K562 (cell line): Measurements from ENCODE around the gene CEP41. TPM values are rescaled to one million over a fixed set of nuclear protein-coding genes. Genes with fewer than 3 reads are reported as not detected.
A peak's percentile ranks its signal among the peaks of the same experiment; 100 is the strongest.

Experiments used
- AFF4 ChIP-seq: sonication (generic); formaldehyde crosslinking; IDR thresholded peaks from 2 replicates; pipeline ENCODE4 v1.8.0; 2023; ENCODE audit warnings: mild to moderate bottlenecking, missing genetic modification reagents
- CEBPZ ChIP-seq: fragments of 150-350 bp; IDR thresholded peaks from 2 replicates; pipeline ENCODE4 v1.6.1; 2014; ENCODE audit warnings: low read depth, mild to moderate bottlenecking, low read length, borderline replicate concordance
- CREB3L1 ChIP-seq: fragments of 450-650 bp; IDR thresholded peaks from 2 replicates; pipeline ENCODE4 v1.6.1; 2014; ENCODE audit warnings: low read depth, mild to moderate bottlenecking, moderate library complexity, borderline replicate concordance
- ELF2 ChIP-seq: fragments of 250-450 bp; sonication (Bioruptor Pico); IDR thresholded peaks from 2 replicates; pipeline ENCODE4 v1.5.0; 2021; ENCODE audit warnings: mild to moderate bottlenecking
- FOXK1 ChIP-seq: sonication (generic); formaldehyde crosslinking; IDR thresholded peaks from 2 replicates; pipeline ENCODE4 v1.8.0; 2022; ENCODE audit warnings: missing genetic modification reagents, mild to moderate bottlenecking, borderline replicate concordance
- KLF6 ChIP-seq: fragments of 250-450 bp; sonication (Bioruptor Pico); IDR thresholded peaks from 2 replicates; pipeline ENCODE4 v1.4.0; 2020; ENCODE audit warnings: mild to moderate bottlenecking, moderate library complexity, borderline replicate concordance
- MCM2 ChIP-seq: fragments of 450-650 bp; IDR thresholded peaks from 2 replicates; pipeline ENCODE4 v1.6.1; 2017; ENCODE audit warnings: low read depth, mild to moderate bottlenecking
- MEF2A ChIP-seq: IDR thresholded peaks from 2 replicates; pipeline ENCODE4 v1.6.1; 2011; ENCODE audit warnings: low read depth, mild to moderate bottlenecking, low read length, moderate library complexity; ENCODE audit not compliant: control insufficient read depth
- MXD1 ChIP-seq: fragments of 250-450 bp; sonication (Bioruptor Pico); IDR thresholded peaks from 2 replicates; pipeline ENCODE4 v1.8.0; 2021; ENCODE audit warnings: borderline replicate concordance, mild to moderate bottlenecking, moderate library complexity; ENCODE audit not compliant: poor library complexity, severe bottlenecking
- PURB ChIP-seq: sonication (generic); formaldehyde crosslinking; IDR thresholded peaks from 2 replicates; pipeline ENCODE4 v1.9.0; 2021; ENCODE audit warnings: low read depth, mild to moderate bottlenecking, missing genetic modification reagents
- RCOR1 ChIP-seq, 2 experiments: IDR thresholded peaks; 2 replicates each; pipeline ENCODE4 v1.6.1; 2012; ENCODE audit warnings: low read depth in 2 of 2, low read length in 2 of 2, borderline replicate concordance in 1 of 2, improper control_type of control experiment in 1 of 2
- TAF15 ChIP-seq: fragments of 200-400 bp; formaldehyde crosslinking; IDR thresholded peaks from 2 replicates; pipeline ENCODE4 v1.6.1; 2017; ENCODE audit warnings: mild to moderate bottlenecking, low read depth, low read length, moderate library complexity
- ZFX ChIP-seq: sonication (generic); formaldehyde crosslinking; IDR thresholded peaks from 2 replicates; pipeline ENCODE4 v1.8.0; 2022; ENCODE audit warnings: mild to moderate bottlenecking, missing genetic modification reagents, moderate library complexity
- ZNF165 ChIP-seq: fragments of 250-450 bp; sonication (Bioruptor Pico); IDR thresholded peaks from 2 replicates; pipeline ENCODE4 v1.4.0; 2020; ENCODE audit warnings: borderline replicate concordance
- ZNF212 ChIP-seq: fragments of 450-650 bp; formaldehyde crosslinking; IDR thresholded peaks from 2 replicates; pipeline ENCODE4 v1.4.0; 2020; ENCODE audit warnings: mild to moderate bottlenecking
- ZNF408 ChIP-seq: fragments of 250-450 bp; sonication (Bioruptor Pico); IDR thresholded peaks from 2 replicates; pipeline ENCODE4 v1.4.0; 2020; ENCODE audit warnings: low read depth, mild to moderate bottlenecking, moderate library complexity
- polyA plus RNA-seq, 8 experiments: library from polyadenylated mRNA; depleted of rRNA in 4 of 8; stranded (reverse) in 5 of 8; unstranded in 3 of 8; fragments of >200 nt; fragmentation: Nextera tagmentation in 2 of 8; fragmentation: Illumina TruSeq in 1 of 8; extraction: Ambion mirVana in 2 of 8; extraction: Trizol in 1 of 8; gene quantifications; 2 replicates each; pipeline versions ENCODE4 v1.2.1 to v1.2.3, GENCODE V29; 2011 to 2014; ENCODE audit warnings: inconsistent platforms in 1 of 8, missing spikeins in 1 of 8
- total RNA-seq, 7 experiments: library from RNA; depleted of rRNA in 6 of 7; stranded (reverse); fragments of >200 nt in 6 of 7; fragmentation: Illumina TruSeq in 2 of 7; extraction: Trizol in 2 of 7; gene quantifications; 2 replicates each; pipeline versions ENCODE4 v1.2.1 to v1.2.3, GENCODE V29; 2011 to 2021; ENCODE audit warnings: low replicate concordance in 1 of 7

The CEP41 gene
- total and polyA plus RNA-seq, 9 of the 15 experiments (the other 6 are each of a cell fraction or from before 2014, with no cell fraction given), result 1.5 to 15.5 (median 6.4) TPM

- TF ChIP-seq ZNF165 (CRISPR knock-in tag), result no peak
- TF ChIP-seq CEBPZ, result no peak
- TF ChIP-seq MCM2, result no peak
- TF ChIP-seq ZNF408 (CRISPR knock-in tag), result no peak
- no peak for TF ChIP-seq RCOR1 (IDR thresholded peaks at IDR 0.05; ENCODE audit: borderline replicate concordance in 1 of 2, low read depth in 2 of 2, low read length in 2 of 2)
- TF ChIP-seq ZNF212, result no peak
- TF ChIP-seq CREB3L1, result peak; percentile 28; the same call in 1 of the 2 replicates
- TF ChIP-seq MXD1 (CRISPR knock-in tag), result no peak
- no peak for TF ChIP-seq ZFX (CRISPR knock-in tag)
- no peak for TF ChIP-seq KLF6 (CRISPR knock-in tag)
- no peak for TF ChIP-seq AFF4 (CRISPR knock-in tag)
- no peak for TF ChIP-seq TAF15
- TF ChIP-seq MEF2A, result no peak
- no peak for TF ChIP-seq FOXK1
- no peak for TF ChIP-seq ELF2 (CRISPR knock-in tag)
- TF ChIP-seq PURB (CRISPR knock-in tag), result no peak
These were observed at the start of gene CEP41 (continued) for GRCh38 chr7:130440527-130441365.
